ENCODE results near the gene CALN1.

DNA sequence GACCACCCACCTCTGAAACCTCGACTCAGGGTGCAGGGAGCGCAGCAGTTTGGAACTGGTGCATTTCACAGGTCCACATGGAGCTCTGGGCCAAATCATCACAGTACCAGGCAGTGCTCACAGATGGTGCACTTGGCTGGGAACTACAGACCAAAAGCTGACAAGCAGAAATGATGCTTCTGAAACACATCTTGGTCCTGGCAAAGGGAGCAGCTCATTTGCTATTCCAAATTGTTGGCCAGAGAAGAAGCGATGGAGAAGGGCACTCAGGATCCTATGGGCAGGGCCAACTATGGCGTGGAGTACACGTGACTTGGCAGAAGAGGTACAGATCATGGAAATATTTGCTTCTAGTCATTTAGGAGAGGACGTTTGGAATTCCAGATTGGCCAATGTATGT, 383.9 kb downstream of the CALN1 start:
- TF ChIP-seq CTBP1 (IDR thresholded peaks at IDR 0.05; ENCODE audit: borderline replicate concordance) (no peak), ZNF699 (CRISPR knock-in tag; IDR thresholded peaks at IDR 0.05; ENCODE audit: insufficient replicate concordance) (no peak), YY1 (IDR thresholded peaks at IDR 0.05; ENCODE audit: borderline replicate concordance in 1 of 3, control insufficient read depth in 1 of 3, extremely low read depth in 1 of 3, insufficient read depth in 3 of 3, insufficient read length in 1 of 3, insufficient replicate concordance in 2 of 3, low read depth in 1 of 3, low read length in 2 of 3) (no peak), NBN (IDR thresholded peaks at IDR 0.05; ENCODE audit: low read depth) (no peak), CSDE1 (IDR thresholded peaks at IDR 0.05) (no peak), SNRNP70 (optimal IDR thresholded peaks at IDR 0.05; ENCODE audit: low read depth, low read length) (no peak)
- TF ChIP-seq, protein P1, sequence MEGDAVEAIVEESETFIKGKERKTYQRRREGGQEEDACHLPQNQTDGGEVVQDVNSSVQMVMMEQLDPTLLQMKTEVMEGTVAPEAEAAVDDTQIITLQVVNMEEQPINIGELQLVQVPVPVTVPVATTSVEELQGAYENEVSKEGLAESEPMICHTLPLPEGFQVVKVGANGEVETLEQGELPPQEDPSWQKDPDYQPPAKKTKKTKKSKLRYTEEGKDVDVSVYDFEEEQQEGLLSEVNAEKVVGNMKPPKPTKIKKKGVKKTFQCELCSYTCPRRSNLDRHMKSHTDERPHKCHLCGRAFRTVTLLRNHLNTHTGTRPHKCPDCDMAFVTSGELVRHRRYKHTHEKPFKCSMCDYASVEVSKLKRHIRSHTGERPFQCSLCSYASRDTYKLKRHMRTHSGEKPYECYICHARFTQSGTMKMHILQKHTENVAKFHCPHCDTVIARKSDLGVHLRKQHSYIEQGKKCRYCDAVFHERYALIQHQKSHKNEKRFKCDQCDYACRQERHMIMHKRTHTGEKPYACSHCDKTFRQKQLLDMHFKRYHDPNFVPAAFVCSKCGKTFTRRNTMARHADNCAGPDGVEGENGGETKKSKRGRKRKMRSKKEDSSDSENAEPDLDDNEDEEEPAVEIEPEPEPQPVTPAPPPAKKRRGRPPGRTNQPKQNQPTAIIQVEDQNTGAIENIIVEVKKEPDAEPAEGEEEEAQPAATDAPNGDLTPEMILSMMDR (IDR thresholded peaks at IDR 0.05 in 2 of 3, conservative IDR thresholded peaks at IDR 0.05 in 1 of 3; ENCODE audit: insufficient read depth in 2 of 3, low read depth in 1 of 3, low read length in 3 of 3), result no peak
- TF ChIP-seq, protein P2, sequence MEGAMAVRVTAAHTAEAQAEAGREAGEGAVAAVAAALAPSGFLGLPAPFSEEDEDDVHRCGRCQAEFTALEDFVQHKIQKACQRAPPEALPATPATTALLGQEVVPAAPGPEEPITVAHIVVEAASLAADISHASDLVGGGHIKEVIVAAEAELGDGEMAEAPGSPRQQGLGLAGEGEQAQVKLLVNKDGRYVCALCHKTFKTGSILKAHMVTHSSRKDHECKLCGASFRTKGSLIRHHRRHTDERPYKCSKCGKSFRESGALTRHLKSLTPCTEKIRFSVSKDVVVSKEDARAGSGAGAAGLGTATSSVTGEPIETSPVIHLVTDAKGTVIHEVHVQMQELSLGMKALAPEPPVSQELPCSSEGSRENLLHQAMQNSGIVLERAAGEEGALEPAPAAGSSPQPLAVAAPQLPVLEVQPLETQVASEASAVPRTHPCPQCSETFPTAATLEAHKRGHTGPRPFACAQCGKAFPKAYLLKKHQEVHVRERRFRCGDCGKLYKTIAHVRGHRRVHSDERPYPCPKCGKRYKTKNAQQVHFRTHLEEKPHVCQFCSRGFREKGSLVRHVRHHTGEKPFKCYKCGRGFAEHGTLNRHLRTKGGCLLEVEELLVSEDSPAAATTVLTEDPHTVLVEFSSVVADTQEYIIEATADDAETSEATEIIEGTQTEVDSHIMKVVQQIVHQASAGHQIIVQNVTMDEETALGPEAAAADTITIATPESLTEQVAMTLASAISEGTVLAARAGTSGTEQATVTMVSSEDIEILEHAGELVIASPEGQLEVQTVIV (CRISPR knock-in tag; IDR thresholded peaks at IDR 0.05; ENCODE audit: borderline replicate concordance), result no peak
